Measurements from ENCODE around the gene PAK1. TPM values are rescaled to one million over a fixed set of nuclear protein-coding genes. Genes with fewer than 3 reads are reported as not detected.

Gene PAK1
- polyA plus RNA-seq, 1 donor (not counting 4 experiments of a cell fraction or from before 2014, with no cell fraction given) = 78.2 TPM

GRCh38 chr11:77353131-77353530 lies 120.8 kb downstream of the PAK1 start:
- FAIRE-seq (no peak), DNase-seq (ENCODE audit: low read depth, low spot score) (no peak)
- Histone ChIP-seq H3K36me3 (ENCODE audit: control insufficient read depth in 2 of 2, extremely low read depth in 1 of 2, insufficient read depth in 2 of 2, low read length in 2 of 2) (peaks cover 11 to 12% of the 10 kb centered on the region in 2 experiments), H3K9me1 (ENCODE audit: control insufficient read depth, extremely low read depth, insufficient read depth, low read length) (no peaks in the 10 kb centered on the region), H3K4me2 (ENCODE audit: control insufficient read depth, extremely low read depth, insufficient read depth, low read depth, low read length) (no peak overlapping the region), H3K9me3 (ENCODE audit: control insufficient read depth, low read depth, low read length) (no peaks in the 10 kb centered on the region), H2AFZ (ENCODE audit: control insufficient read depth, low read length) (no peak overlapping the region), H3K9ac (ENCODE audit: control insufficient read depth, extremely low read depth, insufficient read depth, low read length) (no peak overlapping the region), H4K20me1 (ENCODE audit: control insufficient read depth, extremely low read depth, insufficient read depth, low read length) (no peaks in the 10 kb centered on the region), H3K27me3 (ENCODE audit: control insufficient read depth, extremely low read depth, insufficient read depth, low read length) (no peaks in the 10 kb centered on the region), H3K79me2 (ENCODE audit: control insufficient read depth, insufficient read depth, low read length) (no peaks in the 10 kb centered on the region), H3K4me3 (ENCODE audit: control insufficient read depth in 2 of 3, extremely low read depth in 1 of 3, insufficient read depth in 2 of 3, low read depth in 1 of 3, low read length in 3 of 3) (no peak overlapping the region), H3K4me1 (ENCODE audit: control insufficient read depth, extremely low read depth, insufficient read depth, low read length) (peaks cover 25% of the 10 kb centered on the region), H3K27ac (ENCODE audit: control insufficient read depth, insufficient read depth, low read length) (no peak overlapping the region)
- dilution Hi-C loops (cut with MboI; ENCODE audit: extremely low pct_ligation_motif_present, low sequenced_read_pairs) = no loop called here
- no peak for TF ChIP-seq EZH2 (IDR thresholded peaks at IDR 0.05; ENCODE audit: low read length)
- TF ChIP-seq CTCF (optimal IDR thresholded peaks at IDR 0.05 in 1 of 3, IDR thresholded peaks at IDR 0.05 in 1 of 3, conservative IDR thresholded peaks at IDR 0.05 in 1 of 3; ENCODE audit: extremely low read depth in 1 of 3, insufficient read depth in 2 of 3, low read length in 3 of 3) = no peak

GRCh38 chr11:77351281-77351886 lies 122.5 kb downstream of the PAK1 start:
- peaks cover 5 to 12% of the 10 kb centered on the region in 2 experiments for H3K36me3 ChIP-seq (ENCODE audit: control insufficient read depth in 2 of 2, extremely low read depth in 1 of 2, insufficient read depth in 2 of 2, low read length in 2 of 2)
- FAIRE-seq (peak; percentile 49), DNase-seq (ENCODE audit: low read depth, low spot score) (no peak)
- H2AFZ ChIP-seq (ENCODE audit: control insufficient read depth, low read length) = no peak overlapping the region
- peak overlapping the region; percentile 42 for H3K9ac ChIP-seq (ENCODE audit: control insufficient read depth, extremely low read depth, insufficient read depth, low read length)
- no peaks in the 10 kb centered on the region for H3K9me3 ChIP-seq (ENCODE audit: control insufficient read depth, low read depth, low read length)
- H3K27me3 ChIP-seq (ENCODE audit: control insufficient read depth, extremely low read depth, insufficient read depth, low read length) = no peaks in the 10 kb centered on the region
- H3K4me3 ChIP-seq (ENCODE audit: control insufficient read depth in 2 of 3, extremely low read depth in 1 of 3, insufficient read depth in 2 of 3, low read depth in 1 of 3, low read length in 3 of 3) = peak overlapping the region in 2 of 3 experiments; percentile 11 to 44
- TF ChIP-seq EZH2 (IDR thresholded peaks at IDR 0.05; ENCODE audit: low read length) (no peak), CTCF (optimal IDR thresholded peaks at IDR 0.05 in 1 of 3, IDR thresholded peaks at IDR 0.05 in 1 of 3, conservative IDR thresholded peaks at IDR 0.05 in 1 of 3; ENCODE audit: extremely low read depth in 1 of 3, insufficient read depth in 2 of 3, low read length in 3 of 3) (no peak)
- H4K20me1 ChIP-seq (ENCODE audit: control insufficient read depth, extremely low read depth, insufficient read depth, low read length) = no peaks in the 10 kb centered on the region
- peaks cover 31% of the 10 kb centered on the region for H3K4me1 ChIP-seq (ENCODE audit: control insufficient read depth, extremely low read depth, insufficient read depth, low read length)
- dilution Hi-C loops (cut with MboI; ENCODE audit: extremely low pct_ligation_motif_present, low sequenced_read_pairs) = no loop called here
- peak overlapping the region; percentile 65 for H3K27ac ChIP-seq (ENCODE audit: control insufficient read depth, insufficient read depth, low read length)
- H3K4me2 ChIP-seq (ENCODE audit: control insufficient read depth, extremely low read depth, insufficient read depth, low read depth, low read length) = peak overlapping the region; percentile 74
- H3K9me1 ChIP-seq (ENCODE audit: control insufficient read depth, extremely low read depth, insufficient read depth, low read length) = no peaks in the 10 kb centered on the region
- H3K79me2 ChIP-seq (ENCODE audit: control insufficient read depth, insufficient read depth, low read length) = no peaks in the 10 kb centered on the region
